Stimulated activated naive CD4-positive, alpha-beta T cell treated with Interleukin-2 at 50 U/mL for 16 hours (primary cell): ENCODE results near the gene TRAF6.
"Not testable (repeated sequence)": the region's sequence is repeated elsewhere in the genome, so short reads cannot be mapped to it uniquely, and the experiment has no call there.

Experiments
- DNase-seq: peaks from one replicate; lab custom pipeline; 2025; lab: John Stamatoyannopoulos, UW

Gene TRAF6

GRCh38 chr11:36509694-36510593 lies at the start of gene TRAF6:
Gene TRAF6 (minus strand): TSS chr11:36510272. CDS start chr11:36501515, 8,757 bp downstream.
- DNase-seq: peak; percentile 87

GRCh38 chr11:36558571-36559413 lies 48.7 kb upstream of the TRAF6 start:
- no peak for DNase-seq

GRCh38 chr11:36557991-36558390 lies 47.9 kb upstream of the TRAF6 start:
- DNase-seq: no peak

GRCh38 chr11:36557390-36557789 lies 47.3 kb upstream of the TRAF6 start:
- DNase-seq: not testable (repeated sequence)

- no peak for DNase-seq
These were observed 40.5 kb upstream of the TRAF6 start for GRCh38 chr11:36550385-36551115.

- peak; percentile 5 for DNase-seq
These were observed 30.9 kb upstream of the TRAF6 start for GRCh38 chr11:36540998-36541397.

GRCh38 chr11:36534276-36534840 lies 24.3 kb upstream of the TRAF6 start:
- no peak for DNase-seq

GRCh38 chr11:36532941-36533601 lies 23.0 kb upstream of the TRAF6 start:
- no peak for DNase-seq

- DNase-seq: no peak
These were observed 20.8 kb upstream of the TRAF6 start for GRCh38 chr11:36530840-36531239.

- DNase-seq: no peak
These were observed 3.9 kb upstream of the TRAF6 start for GRCh38 chr11:36513965-36514364.

- DNase-seq: no peak
These were observed 1.9 kb upstream of the TRAF6 start for GRCh38 chr11:36512016-36512415.

GRCh38 chr11:36511062-36511461 lies 990 bp upstream of the TRAF6 start:
- DNase-seq: not testable (repeated sequence)

GRCh38 chr11:36510594-36510942 lies 496 bp upstream of the TRAF6 start:
- no peak for DNase-seq

- peak; percentile 15 for DNase-seq
These were observed 852 bp downstream of the TRAF6 start for GRCh38 chr11:36509201-36509639.

- DNase-seq: no peak
These were observed 1.3 kb downstream of the TRAF6 start for GRCh38 chr11:36508743-36509142.

- DNase-seq: no peak
These were observed 2.1 kb downstream of the TRAF6 start for GRCh38 chr11:36507824-36508489.

GRCh38 chr11:36501236-36501635 lies 8.8 kb downstream of the TRAF6 start:
- DNase-seq: no peak

- DNase-seq: no peak
These were observed 9.8 kb downstream of the TRAF6 start for GRCh38 chr11:36500315-36500721.

- DNase-seq: no peak
These were observed 10.8 kb downstream of the TRAF6 start for GRCh38 chr11:36499315-36499714.

GRCh38 chr11:36498721-36499120 lies 11.4 kb downstream of the TRAF6 start:
- no peak for DNase-seq

GRCh38 chr11:36493332-36493731 lies 16.7 kb downstream of the TRAF6 start:
- no peak for DNase-seq
